HG02981 (cell line): Measurements from ENCODE around the gene MYL12B.
"Not testable (repeated sequence)": the region's sequence is repeated elsewhere in the genome, so short reads cannot be mapped to it uniquely, and the experiment has no call there.

ENCODE experiments used
- ATAC-seq: cut with Tn5 transposase; IDR thresholded peaks from one replicate; pipeline ENCODE4 v1.9.1; 2021; ENCODE audit warnings: mild to moderate bottlenecking, moderate library complexity; ENCODE audit not compliant: unreplicated experiment

MYL12B gene

GRCh38 chr18:3261373-3262233, at the start of gene MYL12B:
MYL12B (plus strand) TSS chr18:3262133; CDS start chr18:3272899, 10,766 bp downstream.
- ATAC-seq: peak; percentile 81

- no peak for ATAC-seq
Measured at GRCh38 chr18:3212657-3213056, 49.3 kb upstream of the MYL12B start.

GRCh38 chr18:3213300-3214059, 48.5 kb upstream of the MYL12B start:
- ATAC-seq: no peak

GRCh38 chr18:3214855-3215637, 46.9 kb upstream of the MYL12B start:
- no peak for ATAC-seq

- ATAC-seq: no peak
Measured at GRCh38 chr18:3216987-3217386, 44.9 kb upstream of the MYL12B start.

- no peak for ATAC-seq
Measured at GRCh38 chr18:3217948-3218647, 43.8 kb upstream of the MYL12B start.

- no peak for ATAC-seq
Measured at GRCh38 chr18:3218819-3219218, 43.1 kb upstream of the MYL12B start.

GRCh38 chr18:3219241-3219630, 42.7 kb upstream of the MYL12B start:
- no peak for ATAC-seq

- no peak for ATAC-seq
Measured at GRCh38 chr18:3219631-3220335, 42.1 kb upstream of the MYL12B start, which contains the start of gene MYOM1. MYOM1 (minus strand) TSS chr18:3219968; CDS start chr18:3215223, 4,745 bp downstream.

- ATAC-seq: not testable (repeated sequence)
Measured at GRCh38 chr18:3220868-3221267, 41.1 kb upstream of the MYL12B start.

GRCh38 chr18:3221496-3221895, 40.4 kb upstream of the MYL12B start:
- ATAC-seq: no peak

GRCh38 chr18:3223356-3223755, 38.6 kb upstream of the MYL12B start:
- no peak for ATAC-seq

- ATAC-seq: no peak
Measured at GRCh38 chr18:3224223-3224622, 37.7 kb upstream of the MYL12B start.

GRCh38 chr18:3225588-3225987, 36.3 kb upstream of the MYL12B start:
- ATAC-seq: no peak

- no peak for ATAC-seq
Measured at GRCh38 chr18:3226048-3226447, 35.9 kb upstream of the MYL12B start.

GRCh38 chr18:3230401-3231334, 31.3 kb upstream of the MYL12B start:
- no peak for ATAC-seq

GRCh38 chr18:3233004-3233403, 28.9 kb upstream of the MYL12B start:
- no peak for ATAC-seq

- no peak for ATAC-seq
Measured at GRCh38 chr18:3233433-3234168, 28.3 kb upstream of the MYL12B start.
